ENCODE measurements around the gene DEPDC5.

GRCh38 chr22:31909977-31910376 lies 156.2 kb downstream of the DEPDC5 start:
- TF ChIP-seq CTCF (IDR thresholded peaks at IDR 0.05): no peak
- no peak for TF ChIP-seq POLR2A (IDR thresholded peaks at IDR 0.05)

Measured in Peyer's patch (tissue), 4 donors.